Limb (tissue), 2 donors: ENCODE measurements around the gene DNM2.

Experiments
- DNase-seq, 2 donors: peaks; one replicate each; pipeline ENCODE4 v3.0.0-alpha.2; 2016; ENCODE audit errors: extremely low spot score in 2 of 2

The DNM2 gene

GRCh38 chr19:10773969-10774368 is 56.1 kb downstream of the DNM2 start:
- DNase-seq = no peak

GRCh38 chr19:10774893-10775292 is 57.0 kb downstream of the DNM2 start:
- no peak for DNase-seq

GRCh38 chr19:10776900-10777650 is 59.2 kb downstream of the DNM2 start:
- no peak for DNase-seq

- DNase-seq = no peak
These were observed 62.5 kb downstream of the DNM2 start for GRCh38 chr19:10780368-10780767.

- no peak for DNase-seq
These were observed 64.9 kb downstream of the DNM2 start for GRCh38 chr19:10782795-10783194.

- DNase-seq = no peak
These were observed 66.4 kb downstream of the DNM2 start for GRCh38 chr19:10784257-10784656.

- DNase-seq = no peak
These were observed 70.3 kb downstream of the DNM2 start for GRCh38 chr19:10788146-10788545.

- no peak for DNase-seq
These were observed 72.0 kb downstream of the DNM2 start for GRCh38 chr19:10789866-10790265.

- no peak for DNase-seq
These were observed 78.8 kb downstream of the DNM2 start for GRCh38 chr19:10796653-10797052.

GRCh38 chr19:10797078-10797477 is 79.2 kb downstream of the DNM2 start:
- DNase-seq = no peak

- DNase-seq = no peak
These were observed 79.8 kb downstream of the DNM2 start for GRCh38 chr19:10797541-10798256.

GRCh38 chr19:10800488-10800887 is 82.6 kb downstream of the DNM2 start:
- no peak for DNase-seq

GRCh38 chr19:10802479-10802878 is 84.6 kb downstream of the DNM2 start:
- DNase-seq = no peak

GRCh38 chr19:10803252-10803651 is 85.4 kb downstream of the DNM2 start:
- DNase-seq = no peak

GRCh38 chr19:10805065-10805757 is 87.3 kb downstream of the DNM2 start:
- no peak for DNase-seq

- no peak for DNase-seq
These were observed 87.9 kb downstream of the DNM2 start for GRCh38 chr19:10805758-10806247.

GRCh38 chr19:10808937-10809649 is 91.2 kb downstream of the DNM2 start:
- no peak for DNase-seq

- DNase-seq = no peak
These were observed 91.9 kb downstream of the DNM2 start for GRCh38 chr19:10809651-10810285.

GRCh38 chr19:10811391-10812111 is 93.7 kb downstream of the DNM2 start:
- no peak for DNase-seq

GRCh38 chr19:10812196-10812595 is 94.3 kb downstream of the DNM2 start:
- no peak for DNase-seq
